ENCODE results near the gene DPM1.

The DPM1 gene

GRCh38 chr20:50930139-50930975, 28.0 kb downstream of the DPM1 start:
- DNase-seq (ENCODE audit: low read depth): no peak

DNA sequence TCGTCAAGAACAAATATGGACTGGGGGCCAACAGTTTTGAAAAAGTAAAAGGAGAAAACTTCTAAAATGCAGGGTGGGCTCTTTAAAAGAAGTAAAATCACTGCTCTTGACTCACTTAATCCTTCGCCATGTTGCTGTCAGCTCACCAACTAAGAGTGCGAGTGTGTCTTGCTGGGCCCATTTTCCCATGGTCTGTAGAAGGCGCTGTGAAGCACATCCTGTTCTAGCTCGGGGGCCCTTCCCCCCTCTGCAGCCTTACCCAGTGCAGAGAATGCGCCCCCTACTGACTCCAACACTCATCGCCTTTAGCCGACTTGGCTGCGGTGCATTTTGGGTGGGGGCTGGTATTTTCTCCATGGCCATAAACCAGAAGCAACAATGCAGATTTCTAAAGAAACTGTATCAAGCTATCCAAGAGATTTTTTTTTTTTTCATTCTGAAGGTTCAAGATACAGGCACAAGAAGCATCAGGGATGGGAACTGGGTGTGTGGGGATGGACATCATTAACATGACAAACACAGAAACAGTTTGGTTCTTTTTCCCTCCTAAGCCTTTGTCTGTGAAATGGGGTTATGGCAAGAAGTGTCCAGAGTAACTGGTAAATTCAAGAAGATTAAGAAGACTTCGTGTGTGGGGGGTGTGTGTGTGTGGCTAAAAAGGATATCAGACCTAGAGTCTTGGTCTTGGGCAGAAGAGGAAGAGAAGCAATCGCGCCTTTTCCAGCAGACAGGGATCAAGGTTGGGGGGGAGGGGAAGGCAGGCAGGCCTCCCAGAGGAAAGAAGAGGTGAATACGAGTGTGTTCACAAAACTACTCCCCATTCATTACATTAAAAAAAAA, 28.8 kb downstream of the DPM1 start:
- peak; percentile 97 for DNase-seq (ENCODE audit: low read depth)

GRCh38 chr20:50928469-50928868, 29.9 kb downstream of the DPM1 start:
- DNase-seq (ENCODE audit: low read depth): no peak

GRCh38 chr20:50926530-50926929, 31.8 kb downstream of the DPM1 start:
- no peak for DNase-seq (ENCODE audit: low read depth)

GRCh38 chr20:50924261-50924920, 33.9 kb downstream of the DPM1 start:
- DNase-seq (ENCODE audit: low read depth): peak; percentile 67

GRCh38 chr20:50921803-50922501, 36.4 kb downstream of the DPM1 start:
- no peak for DNase-seq (ENCODE audit: low read depth)

DNA sequence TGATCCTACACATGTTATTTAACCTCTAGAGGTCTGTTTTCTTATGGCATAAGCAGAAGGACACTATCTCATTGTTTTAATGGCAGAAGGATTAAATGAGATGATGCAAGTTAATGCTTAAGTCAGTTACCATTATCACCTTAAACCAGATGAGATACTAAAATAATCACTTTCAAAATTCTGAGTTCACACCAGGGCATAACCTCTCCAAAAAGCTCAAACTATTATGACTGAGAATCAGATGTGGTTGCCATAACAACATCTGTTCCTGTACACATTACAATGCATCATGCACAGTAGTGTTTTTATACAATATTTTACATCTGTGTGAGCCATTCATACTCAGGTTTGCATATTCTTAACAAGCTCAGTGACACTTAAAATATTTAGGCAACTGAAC, 37.3 kb downstream of the DPM1 start:
- peak; percentile 33 for DNase-seq (ENCODE audit: low read depth)

DNA sequence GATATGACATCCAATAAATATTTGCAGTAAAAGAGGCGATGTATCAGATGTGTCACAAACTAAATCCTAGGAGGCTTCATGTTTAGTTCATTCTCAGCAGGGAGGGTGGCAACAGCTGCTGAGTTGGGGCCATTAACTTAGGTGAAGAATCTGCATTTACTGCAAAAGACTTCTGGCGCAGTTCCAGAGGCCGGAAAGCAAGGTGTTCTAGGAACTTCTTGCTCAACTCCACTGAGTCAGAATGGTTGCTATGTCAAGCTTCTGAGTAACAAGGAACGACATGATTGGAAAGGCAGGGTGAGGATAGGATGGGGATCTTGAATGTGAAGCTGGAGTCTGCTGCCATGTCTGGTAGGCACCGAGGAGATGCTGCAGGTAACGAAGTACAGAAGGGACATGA, 38.8 kb downstream of the DPM1 start:
- peak; percentile 96 for DNase-seq (ENCODE audit: low read depth)

DNA sequence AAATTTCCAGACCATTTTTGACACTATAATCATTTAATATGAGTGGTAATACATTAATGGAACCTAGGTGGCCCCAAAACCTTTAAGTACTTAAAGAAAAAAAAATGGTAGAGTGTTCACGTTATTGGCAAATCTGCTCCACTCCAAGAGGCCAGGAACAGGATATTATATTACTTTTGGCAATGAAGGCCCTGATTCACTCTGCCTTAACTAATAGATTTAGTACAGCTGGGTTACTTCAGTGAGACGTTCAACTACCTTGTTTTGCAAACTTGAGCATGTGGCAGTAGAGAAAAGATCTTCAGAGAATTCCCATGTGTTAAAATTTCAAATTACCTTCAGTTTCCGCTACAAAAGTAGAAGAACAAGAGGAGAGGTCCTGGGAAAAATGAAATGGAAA, 39.9 kb downstream of the DPM1 start:
- no peak for DNase-seq (ENCODE audit: low read depth)

DNA sequence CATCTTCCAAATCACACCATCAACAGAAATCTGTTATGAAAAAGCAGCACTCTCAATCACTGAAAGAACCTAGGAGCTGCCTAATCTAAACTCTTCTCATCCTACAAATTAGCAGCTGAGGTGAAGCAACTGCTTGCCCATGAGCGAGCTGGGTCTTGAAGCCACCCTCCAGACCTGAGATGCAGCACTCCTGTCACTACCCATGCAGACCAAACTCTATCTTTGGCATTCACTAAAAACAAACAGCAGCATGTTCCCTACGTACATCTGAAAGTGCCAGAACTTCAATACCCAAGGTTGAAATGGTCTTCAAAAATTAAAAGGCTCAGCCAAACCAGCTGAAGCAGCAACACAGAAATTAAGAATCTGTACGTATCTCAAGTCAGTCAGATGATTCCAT, 41.4 kb downstream of the DPM1 start:
- no peak for DNase-seq (ENCODE audit: low read depth)

DNA sequence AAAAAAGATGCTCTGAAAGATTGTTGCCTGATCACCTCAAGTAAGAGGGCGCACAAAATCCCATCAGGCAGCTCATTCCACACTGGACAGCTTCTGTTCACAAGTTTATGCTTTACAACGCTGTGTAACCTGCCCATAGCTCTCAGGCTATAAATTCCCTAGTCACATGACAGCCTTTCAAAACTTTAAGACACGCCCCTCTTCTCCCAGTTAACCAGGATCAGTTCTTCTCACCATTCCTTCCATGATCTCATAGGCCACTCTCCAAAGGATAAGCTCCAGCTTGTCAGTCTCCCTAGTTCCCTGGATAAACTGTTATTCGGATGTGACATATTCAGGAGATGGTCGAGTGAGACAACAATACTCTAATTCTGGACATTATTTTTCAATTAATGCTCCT, 42.1 kb downstream of the DPM1 start:
- DNase-seq (ENCODE audit: low read depth): peak; percentile 82

DNA sequence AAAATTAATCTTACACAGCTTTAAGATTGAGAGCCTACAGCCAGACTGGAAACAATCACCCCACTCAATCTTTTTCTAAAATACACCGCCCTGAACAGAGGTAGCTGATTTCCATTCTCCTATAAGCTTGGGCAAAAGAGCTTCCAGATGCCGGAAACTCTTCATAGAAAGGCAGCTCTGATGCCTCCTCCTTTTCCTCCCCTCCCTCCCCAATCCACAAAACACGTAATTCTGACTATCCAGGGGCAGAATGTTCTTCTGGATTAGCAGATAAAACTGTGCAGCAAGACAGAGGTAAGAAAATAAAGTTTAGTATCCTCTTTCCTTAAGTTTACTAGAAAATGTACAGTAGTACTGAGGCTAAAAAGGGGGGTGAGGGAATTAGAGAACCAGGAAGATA, 42.9 kb downstream of the DPM1 start:
- DNase-seq (ENCODE audit: low read depth): peak; percentile 86

DNA sequence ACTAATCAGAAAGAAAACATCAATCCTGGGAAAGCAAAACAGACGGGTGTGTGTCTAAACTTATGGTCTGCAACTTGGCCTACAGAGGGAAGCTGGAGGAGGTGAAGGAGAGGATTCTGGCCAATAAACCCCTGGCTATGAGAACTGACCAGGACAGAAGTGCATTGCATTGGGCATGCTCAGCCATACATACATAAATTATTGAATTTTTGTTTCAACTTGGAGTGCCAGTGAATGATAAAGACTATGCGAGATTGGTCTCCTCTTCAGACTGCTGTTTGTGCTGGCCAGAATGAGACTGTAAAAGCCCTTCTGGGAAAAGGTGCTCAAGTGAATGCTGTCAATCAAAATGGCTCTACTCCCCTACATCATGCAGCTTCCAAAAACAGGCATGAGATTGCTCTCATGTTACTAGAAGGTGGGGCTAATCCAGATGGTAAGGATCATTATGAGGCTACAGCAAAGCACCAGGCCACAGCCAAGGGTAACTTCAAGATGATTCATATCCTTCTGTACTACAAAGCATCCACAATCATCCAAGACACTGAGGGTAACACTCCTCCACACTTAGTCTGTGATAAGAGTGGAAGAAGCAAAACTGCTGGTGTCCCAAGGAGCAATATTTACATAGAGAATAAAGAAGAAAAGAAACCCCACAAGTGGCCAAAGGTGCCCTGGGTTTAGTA, 44.5 kb downstream of the DPM1 start:
- DNase-seq (ENCODE audit: low read depth): peak; percentile 92

GRCh38 chr20:50911716-50912115, 46.6 kb downstream of the DPM1 start:
- DNase-seq (ENCODE audit: low read depth): no peak

- no peak for DNase-seq (ENCODE audit: low read depth)
Observed at GRCh38 chr20:50911030-50911429, 47.3 kb downstream of the DPM1 start.

- DNase-seq (ENCODE audit: low read depth): no peak
Observed at GRCh38 chr20:50909413-50909812, 48.9 kb downstream of the DPM1 start.

DNA sequence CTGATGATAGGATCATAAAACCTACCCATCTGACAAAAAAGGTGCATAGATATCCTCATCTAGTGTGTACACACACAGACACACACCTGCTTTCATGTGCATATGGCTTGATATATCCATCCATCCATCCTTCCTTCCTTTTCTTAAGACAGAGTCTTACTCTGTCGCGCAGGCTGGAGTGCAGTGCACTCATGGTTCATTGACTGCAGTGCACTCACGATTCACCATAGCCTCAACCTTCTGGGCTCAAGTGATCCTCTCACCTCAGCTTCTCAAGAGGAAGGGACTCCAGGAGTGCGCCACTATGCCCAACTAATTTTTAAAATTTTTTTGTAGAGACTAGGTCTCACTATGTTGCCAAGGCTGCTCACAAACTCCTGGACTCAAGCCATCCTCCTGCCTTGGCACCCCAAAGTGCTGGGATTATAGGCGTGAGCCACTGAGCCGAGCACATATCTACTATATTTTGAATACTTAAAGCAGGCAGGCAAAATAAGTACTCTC, 54.2 kb downstream of the DPM1 start:
- DNase-seq (ENCODE audit: low read depth): no peak

DNA sequence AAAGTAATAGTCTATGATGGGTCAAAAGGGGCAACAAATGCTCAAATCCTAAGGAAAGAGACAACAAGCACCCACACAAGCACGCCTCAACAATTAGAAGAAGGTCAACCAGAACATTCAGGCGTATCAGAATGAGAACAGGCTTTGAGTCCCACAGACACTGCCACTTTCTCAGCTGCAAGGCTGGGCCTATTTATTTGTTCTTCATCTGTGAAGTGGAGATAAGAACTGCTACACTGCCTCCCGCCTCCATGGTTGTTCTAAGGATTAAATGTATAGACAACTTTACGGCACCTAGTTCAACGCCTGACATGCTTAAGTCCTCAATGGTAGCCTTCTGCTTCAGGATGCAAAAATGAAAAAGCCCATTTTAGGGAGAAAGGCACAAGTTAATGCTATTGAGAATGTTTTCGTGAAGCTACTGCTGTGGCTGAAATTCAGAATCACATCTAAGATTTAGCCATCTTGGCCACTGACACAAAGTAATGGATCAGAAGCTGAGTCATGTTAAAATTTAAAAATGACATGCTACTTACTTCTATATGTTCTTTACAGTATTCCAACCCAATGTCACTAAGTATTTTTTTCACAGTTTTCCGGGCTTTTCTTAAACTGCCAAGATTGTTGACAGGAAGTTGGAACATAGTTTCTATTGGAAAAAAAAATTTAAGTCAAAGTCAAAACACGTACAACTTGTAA, 54.8 kb downstream of the DPM1 start:
- DNase-seq (ENCODE audit: low read depth): no peak

DNA sequence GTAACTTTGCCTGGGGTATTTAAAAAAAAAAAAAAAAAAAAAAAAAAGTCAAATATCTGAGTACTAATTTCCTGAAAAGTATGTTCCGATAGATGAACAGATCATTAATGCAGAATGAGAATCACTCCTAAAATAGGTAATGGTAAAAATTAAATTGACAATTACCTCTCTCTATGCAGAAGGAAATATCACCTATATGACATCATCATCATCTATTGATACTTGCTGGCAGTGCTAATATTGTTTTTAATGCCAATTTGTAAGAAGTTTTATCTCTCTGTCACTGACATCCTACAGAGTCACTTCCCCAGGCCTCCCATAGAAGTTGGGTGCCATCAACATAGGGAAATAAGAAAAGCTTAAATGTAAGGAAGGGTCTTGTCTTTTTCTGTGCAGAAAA, 57.0 kb downstream of the DPM1 start:
- no peak for DNase-seq (ENCODE audit: low read depth)

DNA sequence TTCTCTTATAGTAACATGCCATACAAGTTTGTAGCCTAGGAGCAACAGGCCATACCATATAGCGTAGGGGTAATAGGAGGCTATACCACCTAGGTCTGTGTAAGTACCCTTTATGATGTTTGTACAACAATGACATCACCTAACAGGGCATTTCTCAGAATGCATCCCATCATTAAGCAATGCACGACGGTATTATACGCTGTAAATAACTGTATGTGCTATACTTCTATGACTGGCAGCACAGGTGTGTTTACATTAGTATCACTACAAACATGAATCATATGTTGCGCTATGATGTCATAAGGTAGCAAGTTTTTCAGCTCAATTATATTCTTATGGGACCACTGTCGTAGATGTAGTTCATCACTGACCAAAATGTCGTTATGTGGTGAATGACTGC, 58.1 kb downstream of the DPM1 start:
- DNase-seq (ENCODE audit: low read depth): no peak

DNA sequence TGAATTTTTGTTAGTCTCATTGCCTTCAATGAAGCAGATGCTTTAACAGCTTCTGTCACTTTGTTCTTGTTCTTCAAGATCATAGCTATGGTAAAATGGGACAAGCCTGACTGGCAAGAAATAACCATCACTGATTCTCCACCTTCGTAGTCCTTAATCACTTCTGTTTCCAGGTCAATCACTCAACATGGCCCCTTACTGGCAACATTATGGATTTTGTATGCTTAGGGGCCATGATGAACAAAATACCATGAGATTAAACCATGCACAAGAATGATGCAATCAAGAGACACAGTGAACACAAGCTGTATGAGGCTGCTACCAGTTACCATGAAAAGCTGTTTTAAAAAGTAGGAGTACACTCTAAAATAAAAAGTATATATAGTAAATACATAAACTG, 59.9 kb downstream of the DPM1 start:
- DNase-seq (ENCODE audit: low read depth): no peak

Measured in amniotic epithelial cell (primary cell).